ENCODE data around the gene CPVL. TPM values are rescaled to one million over a fixed set of nuclear protein-coding genes. Genes with fewer than 3 reads are reported as not detected.

CPVL gene
- total RNA-seq = 37.5 TPM
- long read RNA-seq, transcript CPVL-201 (13 exons, 2,091 nt) = major isoform, 92 of 113 reads
- long read RNA-seq, transcript CPVL-202 (13 exons, 1,739 nt) = minor isoform, 6 of 113 reads
- long read RNA-seq, partial matches to known transcripts = 6 of 113 reads
- long read RNA-seq, other reads (novel, unspliced or antisense) = 9 of 113 reads

DNA sequence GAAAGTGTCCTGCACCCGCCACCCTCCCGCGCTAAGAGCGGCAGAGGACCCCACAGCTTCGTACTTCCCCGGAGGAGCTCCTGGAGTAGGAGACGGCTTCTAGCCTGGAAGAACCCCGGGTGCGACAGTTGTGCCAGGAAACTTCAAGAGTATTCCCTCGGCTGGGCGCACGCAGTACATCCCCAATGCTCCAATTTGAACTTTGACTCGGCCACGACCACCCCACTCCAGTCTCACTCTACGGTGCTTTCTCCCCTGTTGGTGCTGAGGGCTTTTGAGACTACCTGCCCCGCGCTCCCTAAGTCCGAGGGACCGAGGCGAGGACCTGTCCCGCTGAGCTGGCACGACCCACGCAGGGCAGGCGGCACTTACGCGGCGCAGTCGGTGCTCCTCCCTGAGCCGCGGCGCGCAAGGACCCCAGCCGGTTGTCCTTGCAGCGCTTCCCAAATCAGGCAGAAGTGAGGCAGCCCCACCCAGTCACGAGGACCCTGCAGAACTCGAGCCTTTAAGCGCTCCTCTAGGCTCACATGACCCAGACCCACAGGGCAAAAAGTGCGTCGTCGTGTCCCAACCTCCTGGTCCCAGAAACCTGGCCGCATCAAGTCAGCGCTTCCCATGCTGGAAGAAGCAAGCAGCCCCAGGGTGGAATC is at the start of gene CPVL:
Gene CPVL, minus strand, starts transcription at position 481 of the 650 bp plus-strand sequence. CDS start 25,476 bp downstream, outside the sequence.
- DNase-seq = peak; percentile 74
- intact Hi-C loops (cut with DNase I) = no loop called here
- ATAC-seq (ENCODE audit: poor library complexity) = peak; percentile 80

DNA sequence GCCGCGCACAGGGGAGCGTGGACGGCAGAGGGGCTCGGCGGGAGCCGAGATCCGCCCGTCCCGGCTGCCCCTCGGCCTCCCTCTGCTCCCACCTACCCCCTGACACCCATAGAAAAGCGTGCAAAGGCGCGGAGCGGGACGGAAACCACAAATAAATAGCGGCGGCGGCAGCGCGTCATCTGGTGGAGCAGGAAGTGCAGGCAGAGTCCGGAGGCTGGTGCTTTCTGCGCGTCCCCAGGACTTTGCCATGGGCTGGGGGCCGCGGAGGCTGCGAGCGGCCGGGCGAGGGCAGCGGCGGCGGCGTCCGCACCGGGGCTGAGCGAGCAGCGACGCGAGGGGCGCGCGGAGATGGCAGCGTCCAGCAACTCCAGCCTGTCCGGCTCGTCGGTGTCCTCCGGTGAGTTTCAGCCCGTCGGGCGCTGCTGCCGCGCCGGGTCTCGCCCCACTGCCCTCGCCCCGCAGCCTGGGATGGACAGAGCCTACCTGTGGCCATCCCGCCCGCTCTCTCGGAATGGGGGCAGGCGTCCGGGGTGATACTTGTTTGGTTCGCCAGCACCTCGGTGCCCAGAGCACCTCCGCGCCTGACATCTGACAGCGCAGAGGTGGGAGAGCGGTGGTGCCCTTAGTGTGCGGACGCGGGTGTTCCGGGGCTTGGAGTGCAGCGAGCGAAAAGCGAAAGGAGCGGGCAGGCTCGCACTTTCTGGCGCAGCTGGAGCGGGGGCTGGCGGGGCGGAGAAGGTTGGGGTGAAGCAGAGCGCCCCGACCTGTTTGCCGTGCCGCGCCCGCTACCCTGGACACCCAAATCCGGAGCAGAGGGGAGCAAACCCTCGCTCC is 48.5 kb upstream of the CPVL start, which contains the start of gene CHN2:
Gene CHN2, plus strand, starts transcription at position 182 of the 834 bp plus-strand sequence.
- DNase-seq (peak; percentile 73), ATAC-seq (ENCODE audit: poor library complexity) (peak; percentile 76)
- intact Hi-C loops (cut with DNase I) = loop anchor here (5.0 to 10.0 kb wide), 2 partner anchors 150 to 212 kb away; no protein-coding TSS in a partner anchor

DNA sequence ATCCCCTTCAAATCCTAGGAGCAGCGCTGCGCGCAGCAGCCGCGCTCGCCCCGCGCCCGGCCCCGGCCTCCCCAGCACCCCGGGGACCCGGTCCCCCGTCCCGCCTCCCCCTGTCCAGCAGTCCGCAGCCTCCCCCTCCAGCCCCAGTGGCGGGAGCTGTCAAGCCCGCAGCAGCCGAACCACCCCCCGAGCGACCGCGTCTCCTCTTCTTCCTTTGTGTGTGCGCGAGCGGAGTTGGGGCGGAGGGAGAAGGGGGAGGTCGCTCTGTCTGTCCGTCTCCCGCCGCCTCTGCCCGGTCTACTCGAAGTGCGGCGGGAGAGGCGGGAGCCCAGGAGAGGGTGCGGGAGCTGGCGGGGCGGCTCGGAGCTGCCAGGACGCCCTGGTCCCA is 47.9 kb upstream of the CPVL start:
- ATAC-seq (ENCODE audit: poor library complexity) = peak; percentile 39
- intact Hi-C loops (cut with DNase I) = loop anchor here (5.0 to 10.0 kb wide), 2 partner anchors 151 to 213 kb away; no protein-coding TSS in a partner anchor
- peak; percentile 43 for DNase-seq

DNA sequence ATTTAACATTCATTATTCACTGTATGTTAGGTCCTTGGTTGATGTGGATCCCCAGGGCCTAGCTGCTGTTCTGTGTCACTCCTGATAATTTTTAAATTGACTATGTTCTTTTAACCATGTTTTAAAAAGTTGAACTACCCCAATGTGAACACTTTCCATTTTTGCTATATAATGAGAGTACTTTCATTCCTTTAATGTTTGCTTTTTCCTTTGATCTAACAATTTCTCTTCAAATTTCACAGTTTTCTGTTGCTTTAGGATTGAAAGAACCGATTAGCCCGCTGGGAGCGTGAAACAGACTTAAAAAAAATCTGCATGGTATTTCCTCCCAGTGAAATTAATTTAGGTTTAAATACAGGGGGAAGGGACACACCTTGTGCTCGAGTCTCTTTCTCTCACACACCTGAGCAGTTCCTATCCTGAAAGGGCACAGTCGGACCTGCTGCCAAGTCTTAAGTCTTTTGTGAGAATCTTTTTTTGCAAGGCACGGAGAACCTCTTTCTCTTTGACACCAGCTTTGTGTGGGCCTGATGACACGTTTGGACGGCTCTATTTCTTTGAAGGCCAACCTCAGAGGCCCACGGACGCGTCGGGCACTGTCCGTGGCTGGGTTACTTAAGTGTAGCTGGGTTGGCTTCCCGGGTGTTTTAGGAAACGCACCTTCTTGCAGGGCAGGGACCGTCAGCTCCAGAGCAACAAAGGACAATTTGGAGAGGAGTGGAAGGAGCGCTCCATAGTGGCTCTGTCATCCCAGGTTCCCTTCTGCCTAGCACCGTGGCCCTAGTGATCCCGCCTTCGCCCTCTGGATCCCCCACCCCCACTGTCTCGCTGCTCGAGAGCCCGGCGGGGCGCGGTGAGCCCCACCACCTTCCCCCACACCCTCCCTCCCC is 47.2 kb upstream of the CPVL start:
- peak; percentile 6 for ATAC-seq (ENCODE audit: poor library complexity)
- intact Hi-C loops (cut with DNase I) = loop anchor here (5.0 to 10.0 kb wide), 2 partner anchors 151 to 214 kb away; no protein-coding TSS in a partner anchor

DNA sequence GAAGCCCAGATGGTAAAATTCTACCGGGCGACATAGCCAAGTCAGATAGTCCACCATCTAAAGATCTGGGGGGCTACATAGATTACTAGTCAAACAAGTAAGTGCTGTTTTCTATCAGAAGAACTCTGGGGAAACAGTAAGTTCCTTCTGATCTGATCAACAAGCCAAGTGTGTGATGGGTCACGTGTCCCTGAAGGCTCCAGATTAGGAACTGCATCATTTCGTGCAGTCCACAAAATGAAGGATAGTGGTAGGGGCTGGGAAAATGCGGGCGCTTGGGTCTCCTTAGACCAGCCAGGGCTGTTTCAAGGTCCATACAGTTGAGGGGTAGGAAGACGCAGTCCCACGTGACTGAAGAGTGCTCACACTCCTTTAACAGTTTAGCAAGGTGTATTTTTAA is 46.5 kb upstream of the CPVL start:
- DNase-seq = no peak
- intact Hi-C loops (cut with DNase I) = loop anchor here (5.0 to 10.0 kb wide), 2 partner anchors 152 to 214 kb away; no protein-coding TSS in a partner anchor
- ATAC-seq (ENCODE audit: poor library complexity) = no peak

More for the DNA sequence above, 47.2 kb upstream of the CPVL start:
- DNase-seq = no peak

DNA sequence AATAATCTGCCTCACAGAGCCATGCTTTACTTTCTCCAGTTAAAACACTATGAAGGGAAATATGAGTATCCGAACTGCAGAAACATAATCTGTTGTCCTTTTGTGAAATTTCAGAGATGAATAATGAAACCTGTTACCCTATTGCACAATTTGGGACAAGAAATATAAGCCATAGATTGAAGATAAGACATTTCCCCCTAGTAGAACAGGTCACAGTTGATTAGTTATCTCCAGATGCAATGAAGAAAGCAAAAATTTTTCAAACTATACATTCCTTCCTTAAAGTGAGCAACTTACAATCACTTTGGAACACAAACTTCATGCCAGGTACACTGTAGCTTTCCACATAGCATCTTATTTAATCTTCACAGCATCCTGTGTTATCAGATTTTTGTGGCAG is 46.0 kb upstream of the CPVL start:
- ATAC-seq (ENCODE audit: poor library complexity) (no peak), DNase-seq (no peak)
- intact Hi-C loops (cut with DNase I) = loop anchor here (5.0 to 10.0 kb wide), 2 partner anchors 152 to 215 kb away; no protein-coding TSS in a partner anchor

DNA sequence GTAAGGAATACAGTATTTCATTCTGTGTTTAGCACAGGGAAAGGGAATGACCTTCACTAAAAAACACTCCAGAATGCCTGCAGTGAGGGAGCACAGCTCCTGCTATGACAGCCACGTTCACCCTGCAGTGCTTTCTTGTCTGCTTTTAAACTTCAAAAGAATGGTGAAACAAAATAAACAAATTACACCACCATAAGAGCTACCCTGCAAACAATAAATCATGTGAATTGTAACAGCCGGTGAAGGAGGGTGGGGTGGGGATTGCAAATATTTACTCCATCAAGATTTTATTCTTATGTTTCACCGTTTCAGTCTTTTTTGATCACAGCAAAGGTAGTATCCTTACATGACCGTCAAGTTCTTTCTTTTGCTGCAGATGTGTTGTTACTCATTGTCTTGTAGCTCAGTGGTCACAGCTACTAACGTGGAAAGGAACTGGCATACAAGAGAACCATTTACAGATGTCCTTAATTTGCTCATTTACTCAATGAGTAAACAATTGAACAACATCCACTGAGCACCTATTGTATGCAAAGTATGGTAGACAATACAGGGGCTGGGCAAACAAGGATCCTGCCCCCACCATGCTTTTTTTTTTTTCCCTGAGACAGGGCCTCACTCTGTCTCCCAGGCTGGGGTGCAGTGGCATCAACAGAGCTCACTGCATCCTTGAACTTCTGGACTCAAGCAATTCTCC is 44.2 kb upstream of the CPVL start:
- intact Hi-C loops (cut with DNase I) = loop anchor here (5.0 to 10.0 kb wide), 2 partner anchors 154 to 217 kb away; no protein-coding TSS in a partner anchor
- DNase-seq (no peak), ATAC-seq (ENCODE audit: poor library complexity) (no peak)

DNA sequence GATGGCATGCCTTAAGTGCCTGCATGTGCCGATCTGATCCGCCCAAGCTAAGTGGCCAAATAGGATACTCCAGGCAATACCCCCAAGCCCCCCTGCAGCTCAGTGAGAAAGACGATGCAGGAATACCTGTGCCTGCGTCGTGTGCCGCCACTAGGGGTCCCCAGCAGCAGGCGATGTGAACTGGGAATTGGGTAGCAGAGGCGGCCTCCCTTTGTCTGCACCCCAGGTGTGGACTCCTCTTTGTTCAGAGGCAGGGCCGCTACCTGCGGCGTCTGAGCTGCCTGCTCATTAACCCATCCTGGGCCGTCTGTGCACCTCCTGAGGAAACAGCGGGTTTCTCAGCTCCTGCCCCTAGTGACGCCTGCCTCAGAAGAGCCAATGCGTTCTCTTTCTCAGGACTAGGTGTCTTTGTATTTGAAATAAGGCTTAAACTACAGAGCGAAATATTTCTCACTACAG is 43.4 kb upstream of the CPVL start:
- peak; percentile 61 for ATAC-seq (ENCODE audit: poor library complexity)
- intact Hi-C loops (cut with DNase I) = loop anchor here (5.0 to 10.0 kb wide), 2 partner anchors 155 to 218 kb away; no protein-coding TSS in a partner anchor
- peak; percentile 76 for DNase-seq

DNA sequence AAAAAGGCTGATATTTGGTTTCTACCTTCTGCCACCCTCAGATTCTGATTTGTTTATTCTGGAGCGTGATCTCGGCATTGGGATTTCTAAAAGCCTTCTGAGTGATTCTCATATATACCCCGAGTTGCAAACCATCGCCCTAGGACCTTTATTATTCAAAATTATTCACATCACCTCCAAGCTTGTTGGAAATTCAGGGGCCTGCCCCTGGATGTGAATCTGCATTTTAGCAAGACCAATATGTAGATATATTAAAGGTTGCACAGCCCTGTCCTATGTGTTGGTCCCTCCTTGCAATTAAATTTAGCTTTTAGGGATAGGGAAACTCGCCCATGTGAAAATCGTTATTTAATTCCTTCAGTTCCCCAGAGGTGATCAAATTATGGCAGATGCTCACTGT is 39.3 kb upstream of the CPVL start:
- no peak for DNase-seq
- intact Hi-C loops (cut with DNase I) = no loop called here
- no peak for ATAC-seq (ENCODE audit: poor library complexity)

DNA sequence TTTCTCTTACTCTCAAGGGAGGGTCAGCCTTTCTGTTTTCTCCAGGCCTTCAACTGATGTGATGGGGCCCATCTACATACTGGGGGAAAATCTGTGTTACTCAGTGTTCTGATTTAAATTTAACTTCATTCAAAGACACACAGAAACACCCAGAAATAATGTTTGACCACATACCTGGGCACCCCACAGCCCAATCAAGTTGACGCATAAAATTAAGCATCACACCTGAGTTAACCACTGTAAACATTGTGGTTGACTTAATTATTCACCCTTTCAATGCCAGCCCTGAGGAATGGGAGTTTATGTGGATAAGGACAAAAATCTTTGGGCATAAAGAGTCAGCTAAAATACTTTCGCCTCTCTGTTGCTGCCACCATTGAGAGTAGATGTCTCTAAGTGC is 38.3 kb upstream of the CPVL start:
- intact Hi-C loops (cut with DNase I) = no loop called here
- DNase-seq (no peak), ATAC-seq (ENCODE audit: poor library complexity) (no peak)

DNA sequence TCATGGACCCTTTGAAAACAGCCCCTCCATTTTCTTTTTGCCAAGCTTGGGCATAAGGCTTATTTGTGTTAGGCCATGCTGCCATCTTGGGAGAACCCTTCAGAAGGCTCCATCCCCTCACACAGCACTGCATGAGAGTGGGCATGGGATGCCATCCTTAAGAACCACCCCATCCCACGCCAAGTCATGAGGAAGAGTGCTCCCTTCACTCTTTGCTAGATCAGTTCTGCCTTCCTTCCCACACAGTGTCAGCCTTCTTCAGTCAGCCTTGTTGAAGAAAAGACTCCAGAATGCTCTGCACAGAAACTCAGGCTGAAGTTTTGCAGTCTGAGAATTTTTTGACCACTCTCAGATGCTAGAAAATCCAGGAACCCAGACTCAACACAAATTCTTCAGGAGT is 32.8 kb upstream of the CPVL start:
- DNase-seq (no peak), ATAC-seq (ENCODE audit: poor library complexity) (no peak)
- intact Hi-C loops (cut with DNase I) = no loop called here

DNA sequence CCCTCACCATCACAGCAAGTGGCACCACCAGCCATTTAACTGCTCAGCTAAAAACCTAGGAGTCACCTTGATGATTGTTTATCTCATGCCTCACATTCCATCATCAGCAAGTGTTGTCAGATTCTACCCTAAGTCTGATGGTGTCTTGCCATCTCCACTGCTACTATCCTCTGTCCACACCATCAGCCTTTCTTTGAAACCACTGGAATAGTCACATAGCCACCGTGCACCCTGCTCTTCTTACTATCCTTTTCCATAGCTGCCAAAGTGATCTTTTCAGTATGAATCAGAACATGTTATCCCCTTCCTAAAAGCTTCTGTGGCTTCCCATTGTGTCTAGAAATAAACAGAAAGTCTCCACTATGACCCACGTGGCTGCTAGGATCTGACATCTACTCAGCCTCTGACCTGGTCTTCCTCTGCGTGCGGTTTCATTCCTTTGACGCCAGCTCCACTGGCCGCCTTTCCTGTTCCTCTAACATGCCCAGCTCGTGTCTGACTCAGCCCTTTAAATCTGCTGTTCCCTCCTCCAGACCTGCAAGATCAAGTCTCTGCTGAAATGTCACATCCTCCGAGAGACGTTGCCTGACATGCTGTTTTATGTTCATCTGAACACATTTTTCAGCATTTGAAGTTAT is 31.7 kb upstream of the CPVL start:
- intact Hi-C loops (cut with DNase I) = no loop called here
- ATAC-seq (ENCODE audit: poor library complexity) = peak; percentile 80
- DNase-seq = peak; percentile 57

DNA sequence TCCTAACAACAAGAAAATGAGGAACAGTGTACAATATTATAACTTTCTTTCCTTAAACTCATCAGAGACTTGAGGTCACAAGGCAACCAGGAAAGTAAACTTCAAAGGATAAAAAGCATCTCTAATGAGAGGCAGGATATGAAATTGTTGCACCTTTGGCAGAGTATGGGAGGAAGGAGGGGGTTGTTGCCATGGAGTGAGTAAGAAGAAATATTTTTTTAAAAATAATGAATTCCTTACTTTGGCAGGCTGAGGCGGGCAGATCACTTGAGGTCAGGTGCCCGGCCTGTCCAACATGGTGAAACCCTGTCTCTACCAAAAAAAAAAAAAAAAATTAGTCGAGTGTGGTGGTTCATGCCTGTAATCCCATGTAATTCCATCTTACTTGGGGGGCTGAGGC is 27.1 kb upstream of the CPVL start:
- no peak for ATAC-seq (ENCODE audit: poor library complexity)
- no peak for DNase-seq

DNA sequence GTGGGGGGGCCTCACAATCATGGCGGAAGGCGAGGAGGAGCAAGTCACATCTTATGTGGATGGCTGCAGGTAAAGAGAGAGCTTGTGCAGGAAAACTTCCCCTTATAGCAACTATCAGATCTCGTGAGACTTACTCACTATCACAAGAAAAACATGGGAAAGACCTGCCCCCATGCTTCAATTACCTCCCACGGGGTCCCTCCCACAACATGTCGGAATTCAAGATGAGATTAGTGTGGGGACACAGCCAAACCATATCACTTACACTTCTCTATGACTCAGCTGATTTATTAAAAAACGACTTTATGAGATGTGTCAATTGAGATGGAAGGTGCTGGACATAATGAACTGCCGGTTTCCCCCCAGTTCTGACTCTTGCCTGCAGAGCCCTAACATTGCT is 24.4 kb upstream of the CPVL start:
- intact Hi-C loops (cut with DNase I) = no loop called here
- DNase-seq (no peak), ATAC-seq (ENCODE audit: poor library complexity) (no peak)

More for the DNA sequence above, 27.1 kb upstream of the CPVL start:
- intact Hi-C loops (cut with DNase I) = no loop called here

DNA sequence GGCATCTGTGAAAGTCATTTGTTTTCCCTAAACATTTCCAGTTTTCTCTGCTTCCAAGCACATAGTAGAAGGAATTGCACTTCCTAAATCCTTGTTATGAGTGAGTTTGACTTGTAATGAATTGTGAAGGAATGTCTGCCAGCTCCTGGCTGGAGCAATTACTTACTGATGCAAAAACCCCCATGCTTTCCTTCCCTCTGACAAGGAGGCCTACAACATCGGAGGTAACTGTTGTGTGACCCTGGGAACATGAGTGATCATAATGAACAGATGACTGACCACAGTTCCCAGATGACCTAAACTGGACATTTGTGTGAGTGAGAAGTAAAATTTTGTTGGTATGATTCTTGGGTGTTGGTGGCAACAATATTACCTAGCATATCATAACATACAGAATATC is 21.4 kb upstream of the CPVL start:
- DNase-seq (no peak), ATAC-seq (ENCODE audit: poor library complexity) (no peak)
- intact Hi-C loops (cut with DNase I) = no loop called here

DNA sequence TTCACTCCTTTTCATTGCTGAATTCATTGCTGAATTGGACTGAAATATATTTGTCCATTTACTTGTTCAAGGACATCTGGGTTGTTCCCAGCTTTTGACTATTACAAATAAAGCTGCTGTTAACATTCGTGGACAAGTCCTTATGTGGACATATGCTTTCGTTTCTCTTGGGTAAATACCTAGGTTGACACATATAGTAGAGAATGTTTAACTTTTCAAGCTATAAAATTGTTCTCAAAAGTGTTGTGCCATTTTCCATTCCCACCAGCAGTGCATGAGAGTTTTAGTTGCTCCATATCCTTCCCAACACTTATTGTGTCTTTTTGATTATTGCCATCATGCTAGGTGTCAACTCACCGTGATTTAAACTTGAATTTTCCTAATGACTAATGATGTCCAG is 17.5 kb upstream of the CPVL start:
- intact Hi-C loops (cut with DNase I) = no loop called here
- ATAC-seq (ENCODE audit: poor library complexity) (no peak), DNase-seq (no peak)

DNA sequence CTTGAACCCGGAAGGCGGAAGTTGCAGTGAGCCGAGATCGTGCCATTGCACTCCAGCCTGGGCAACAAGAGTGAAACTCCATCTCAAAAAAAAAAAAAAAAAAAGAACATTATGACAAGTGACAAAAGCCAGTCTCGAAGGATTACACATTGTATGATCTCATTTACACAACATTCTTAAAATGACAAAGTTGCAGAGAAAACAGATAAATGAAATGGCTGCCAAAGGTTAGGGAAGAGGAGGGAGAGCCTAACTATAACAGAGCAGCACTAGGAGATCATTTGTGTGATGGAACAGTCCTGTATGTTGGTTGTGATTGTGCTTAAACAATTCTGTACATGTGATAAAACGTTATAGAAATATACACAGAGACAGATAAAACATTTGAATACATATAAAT is 16.2 kb upstream of the CPVL start:
- intact Hi-C loops (cut with DNase I) = no loop called here
- ATAC-seq (ENCODE audit: poor library complexity) = no peak
- DNase-seq = no peak

Measured in Right ventricle myocardium superior (tissue), 1 donor.